GM12878 (cell line): ENCODE results near the gene KCNJ16. TPM values are rescaled to one million over a fixed set of nuclear protein-coding genes. Genes with fewer than 3 reads are reported as not detected.

Experiments
- ATAC-seq: fragments of 200-7000 bp; cut with Tn5 transposase; 3 replicates; pipeline ENCODE4 v1.9.1; 2020; ENCODE audit warnings: mild to moderate bottlenecking, moderate library complexity
- BruUV-seq: library from RNA; stranded (reverse); fragments of 400-500 nt; replicated peaks from 2 replicates; lab custom pipeline; 2021; lab: Mats Ljungman, UMichigan
- CTCF ChIA-PET: fragments of 300-600 bp; sonication (Branson Sonifier 250); formaldehyde crosslinking; extraction: SDS; loops from one replicate; lab custom pipeline; 2021; ENCODE audit warnings: inconsistent platforms; lab: Yijun Ruan, JAX
- POLR2A ChIA-PET: fragments of 350-600 bp; formaldehyde crosslinking; extraction: SDS; loops from one replicate; lab custom pipeline; 2021; ENCODE audit warnings: inconsistent platforms; lab: Charles Lee
- RAD21 ChIA-PET: fragments of 300-600 bp; sonication (Branson Sonifier 250); formaldehyde crosslinking; loops from one replicate; lab custom pipeline; 2023; ENCODE audit warnings: antibody characterized with exemption; ENCODE audit not compliant: unreplicated experiment; lab: Charles Lee
- SMC1A ChIA-PET: fragments of 300-600 bp; sonication (Branson Sonifier 250); formaldehyde crosslinking; loops from one replicate; lab custom pipeline; 2023; ENCODE audit not compliant: unreplicated experiment, uncharacterized antibody; lab: Charles Lee
- DNase-seq: peaks from one replicate; pipeline ENCODE4 v3.0.0-alpha.2; 2011; ENCODE audit warnings: low read depth, low spot score
- FAIRE-seq: peaks from 3 replicates; lab custom pipeline; 2011; peaks lifted over from hg19 to GRCh38; lab: Jason Lieb, UNC
- H2AFZ ChIP-seq: 2 replicates; pipeline ENCODE4 v1.6.0; 2011; ENCODE audit warnings: low read depth, low read length, control low read depth; ENCODE audit not compliant: control insufficient read depth
- H3K27ac ChIP-seq: 2 replicates; pipeline ENCODE4 v1.5.1; 2011; ENCODE audit warnings: control low read depth; ENCODE audit not compliant: control insufficient read depth, insufficient read depth
- H3K27me3 ChIP-seq, 2 experiments: replicated peaks in 1 of 2; 2 replicates each; pipeline versions ENCODE4 v1.6.0 to v1.6.1; 2011; ENCODE audit warnings: low read length in 1 of 2; ENCODE audit not compliant: control insufficient read depth in 2 of 2, insufficient read depth in 2 of 2
- H3K36me3 ChIP-seq, 2 experiments: 2 replicates each; pipeline ENCODE4 v1.5.1; 2011; ENCODE audit warnings: low read length in 1 of 2; ENCODE audit not compliant: control insufficient read depth in 2 of 2, insufficient read depth in 2 of 2
- H3K4me1 ChIP-seq: 2 replicates; pipeline ENCODE4 v1.6.1; 2011; ENCODE audit warnings: mild to moderate bottlenecking, low read length, moderate library complexity, mixed read lengths; ENCODE audit not compliant: control insufficient read depth, insufficient read depth
- H3K4me2 ChIP-seq: 2 replicates; pipeline ENCODE4 v1.6.0; 2011; ENCODE audit warnings: control low read depth; ENCODE audit not compliant: control insufficient read depth, insufficient read depth
- H3K4me3 ChIP-seq: fragments of 200-600 bp; sonication (generic); 2 replicates; pipeline ENCODE4 v1.5.1; 2016
- H3K79me2 ChIP-seq: 2 replicates; pipeline ENCODE4 v1.6.0; 2011; ENCODE audit warnings: low read length; ENCODE audit not compliant: control insufficient read depth, insufficient read depth
- H3K9ac ChIP-seq: 2 replicates; pipeline ENCODE4 v1.8.0; 2011; ENCODE audit warnings: low read length, control low read depth, mixed read lengths; ENCODE audit not compliant: control insufficient read depth, insufficient read depth
- H3K9me3 ChIP-seq: replicated peaks from 3 replicates; pipeline ENCODE4 v1.5.1; 2011; ENCODE audit warnings: mild to moderate bottlenecking, low read length; ENCODE audit not compliant: control insufficient read depth, insufficient read depth
- H4K20me1 ChIP-seq: 2 replicates; pipeline ENCODE4 v1.6.0; 2011; ENCODE audit not compliant: control insufficient read depth, insufficient read depth
- BACH1 ChIP-seq: fragments of 450-650 bp; IDR thresholded peaks from 2 replicates; pipeline ENCODE4 v1.6.1; 2017; ENCODE audit warnings: mild to moderate bottlenecking, borderline replicate concordance
- LARP7 ChIP-seq: fragments of 450-650 bp; IDR thresholded peaks from 2 replicates; pipeline ENCODE4 v1.6.1; 2017; ENCODE audit warnings: mild to moderate bottlenecking
- MEF2B ChIP-seq: fragments of 450-650 bp; IDR thresholded peaks from 2 replicates; pipeline ENCODE4 v1.6.1; 2018; ENCODE audit warnings: mild to moderate bottlenecking, moderate library complexity; ENCODE audit not compliant: partially characterized antibody, poor library complexity, severe bottlenecking
- NFIC ChIP-seq: IDR thresholded peaks from 2 replicates; pipeline ENCODE4 v1.6.1; 2012; ENCODE audit warnings: low read depth, mild to moderate bottlenecking, inconsistent platforms, low read length, moderate library complexity
- PAX8 ChIP-seq: fragments of 450-650 bp; IDR thresholded peaks from 2 replicates; pipeline ENCODE4 v1.6.1; 2017; ENCODE audit warnings: mild to moderate bottlenecking, moderate library complexity
- RCOR1 ChIP-seq: conservative IDR thresholded peaks from 2 replicates; pipeline ENCODE4 v1.6.1; 2012; ENCODE audit warnings: low read depth, low read length, improper control_type of control experiment
- SMARCA5 ChIP-seq: fragments of 450-650 bp; IDR thresholded peaks from 2 replicates; pipeline ENCODE4 v1.6.1; 2017; ENCODE audit warnings: mild to moderate bottlenecking
- ZNF274 ChIP-seq: IDR thresholded peaks from one replicate; pipeline ENCODE4 v1.8.0; 2011; ENCODE audit not compliant: insufficient read length, insufficient read depth
- WGBS: methylation state at CpG from one replicate; pipeline ENCODE4 v1.1.6; 2016; ENCODE audit warnings: low lambda C conversion rate; ENCODE audit not compliant: insufficient replicate concordance, insufficient coverage; ENCODE audit errors: missing lambda C conversion rate; 5-methylcytosine and 5-hydroxymethylcytosine counted together
- in situ Hi-C: fragments of 300-500 bp; cut with MboI; formaldehyde crosslinking; loops from 9 replicates; pipeline ENCODE4 v1.14.3; 2018; ENCODE audit warnings: mixed read lengths
- intact Hi-C: fragments of 100-400 bp; cut with micrococcal nuclease; formaldehyde crosslinking; loops from one replicate; pipeline ENCODE4 v1.14.2; 2022; ENCODE audit not compliant: unreplicated experiment
- polyA plus RNA-seq, 11 experiments: library from polyadenylated mRNA; depleted of rRNA in 4 of 11; unstranded in 6 of 11; stranded (reverse) in 5 of 11; fragments of >200 nt; fragmentation: Nextera tagmentation in 4 of 11; fragmentation: Illumina TruSeq in 1 of 11; extraction: Ambion mirVana in 4 of 11; extraction: Trizol in 1 of 11; gene quantifications; 1 replicate in 1 of 11; 2 replicates in 10 of 11; pipeline versions ENCODE4 v1.2.1 to v1.2.3, GENCODE V29; 2011 to 2016; ENCODE audit warnings: inconsistent platforms in 2 of 11, missing spikeins in 2 of 11, low read depth in 1 of 11
- total RNA-seq, 4 experiments: library from RNA; depleted of rRNA in 3 of 4; stranded (reverse); fragments of >200 nt in 3 of 4; fragmentation: Illumina TruSeq in 1 of 4; extraction: Trizol in 1 of 4; gene quantifications; 2 replicates each; pipeline versions ENCODE4 v1.2.1 to v1.2.3, GENCODE V29; 2013 to 2021
- TF ChIP-seq, protein P1 (sequence below): IDR thresholded peaks from 2 replicates; pipeline ENCODE4 v1.6.1; 2012; ENCODE audit warnings: improper control_type of control experiment, low read depth, low read length; ENCODE audit not compliant: insufficient replicate concordance
- TF ChIP-seq, protein P2 (sequence below): IDR thresholded peaks from 2 replicates; pipeline ENCODE4 v1.6.1; 2012; ENCODE audit warnings: low read depth, low read length, improper control_type of control experiment
- TF ChIP-seq, protein P3 (sequence below): IDR thresholded peaks from 2 replicates; pipeline ENCODE4 v1.6.1; 2011; ENCODE audit warnings: mild to moderate bottlenecking, low read depth, low read length, moderate library complexity; ENCODE audit not compliant: insufficient replicate concordance

The KCNJ16 gene
- total and polyA plus RNA-seq, 10 of the 15 experiments (the other 5 are each of a cell fraction or from before 2014, with no cell fraction given), result 0.08 to 0.24 (median 0.20) TPM; not detected in 7

DNA sequence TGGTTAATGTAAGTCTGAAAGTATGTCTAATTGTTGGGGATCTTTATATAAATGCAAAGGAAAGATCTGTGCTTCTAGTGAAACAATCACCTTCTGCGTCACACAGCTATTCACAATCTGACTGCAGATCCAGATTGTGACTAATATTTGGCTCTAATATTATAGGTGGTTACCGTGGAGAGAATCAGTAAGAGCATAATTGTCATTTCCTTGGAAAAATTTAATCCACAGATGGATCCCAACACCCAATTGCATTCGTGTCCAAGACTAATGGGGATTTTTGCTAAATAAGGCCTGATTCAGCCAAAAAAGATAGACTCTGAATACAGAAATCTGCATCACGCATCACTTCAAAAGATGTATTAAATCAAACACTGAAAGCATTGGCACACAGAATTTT is 91.6 kb downstream of the KCNJ16 start:
- H4K20me1 ChIP-seq, result no peaks in the 10 kb centered on the region
- H3K9ac ChIP-seq, result no peak overlapping the region
- H3K79me2 ChIP-seq, result no peaks in the 10 kb centered on the region
- no peak overlapping the region for H2AFZ ChIP-seq
- no peak for ATAC-seq
- H3K9me3 ChIP-seq, result no peaks in the 10 kb centered on the region
- H3K27ac ChIP-seq, result no peak overlapping the region
- POLR2A ChIA-PET, result no interaction called here
- no peak for TF ChIP-seq MEF2B
- TF ChIP-seq ZNF274, result no peak
- no peak for TF ChIP-seq PAX8
- TF ChIP-seq BACH1, result no peak
- no peak for TF ChIP-seq LARP7
- TF ChIP-seq, protein P1, sequence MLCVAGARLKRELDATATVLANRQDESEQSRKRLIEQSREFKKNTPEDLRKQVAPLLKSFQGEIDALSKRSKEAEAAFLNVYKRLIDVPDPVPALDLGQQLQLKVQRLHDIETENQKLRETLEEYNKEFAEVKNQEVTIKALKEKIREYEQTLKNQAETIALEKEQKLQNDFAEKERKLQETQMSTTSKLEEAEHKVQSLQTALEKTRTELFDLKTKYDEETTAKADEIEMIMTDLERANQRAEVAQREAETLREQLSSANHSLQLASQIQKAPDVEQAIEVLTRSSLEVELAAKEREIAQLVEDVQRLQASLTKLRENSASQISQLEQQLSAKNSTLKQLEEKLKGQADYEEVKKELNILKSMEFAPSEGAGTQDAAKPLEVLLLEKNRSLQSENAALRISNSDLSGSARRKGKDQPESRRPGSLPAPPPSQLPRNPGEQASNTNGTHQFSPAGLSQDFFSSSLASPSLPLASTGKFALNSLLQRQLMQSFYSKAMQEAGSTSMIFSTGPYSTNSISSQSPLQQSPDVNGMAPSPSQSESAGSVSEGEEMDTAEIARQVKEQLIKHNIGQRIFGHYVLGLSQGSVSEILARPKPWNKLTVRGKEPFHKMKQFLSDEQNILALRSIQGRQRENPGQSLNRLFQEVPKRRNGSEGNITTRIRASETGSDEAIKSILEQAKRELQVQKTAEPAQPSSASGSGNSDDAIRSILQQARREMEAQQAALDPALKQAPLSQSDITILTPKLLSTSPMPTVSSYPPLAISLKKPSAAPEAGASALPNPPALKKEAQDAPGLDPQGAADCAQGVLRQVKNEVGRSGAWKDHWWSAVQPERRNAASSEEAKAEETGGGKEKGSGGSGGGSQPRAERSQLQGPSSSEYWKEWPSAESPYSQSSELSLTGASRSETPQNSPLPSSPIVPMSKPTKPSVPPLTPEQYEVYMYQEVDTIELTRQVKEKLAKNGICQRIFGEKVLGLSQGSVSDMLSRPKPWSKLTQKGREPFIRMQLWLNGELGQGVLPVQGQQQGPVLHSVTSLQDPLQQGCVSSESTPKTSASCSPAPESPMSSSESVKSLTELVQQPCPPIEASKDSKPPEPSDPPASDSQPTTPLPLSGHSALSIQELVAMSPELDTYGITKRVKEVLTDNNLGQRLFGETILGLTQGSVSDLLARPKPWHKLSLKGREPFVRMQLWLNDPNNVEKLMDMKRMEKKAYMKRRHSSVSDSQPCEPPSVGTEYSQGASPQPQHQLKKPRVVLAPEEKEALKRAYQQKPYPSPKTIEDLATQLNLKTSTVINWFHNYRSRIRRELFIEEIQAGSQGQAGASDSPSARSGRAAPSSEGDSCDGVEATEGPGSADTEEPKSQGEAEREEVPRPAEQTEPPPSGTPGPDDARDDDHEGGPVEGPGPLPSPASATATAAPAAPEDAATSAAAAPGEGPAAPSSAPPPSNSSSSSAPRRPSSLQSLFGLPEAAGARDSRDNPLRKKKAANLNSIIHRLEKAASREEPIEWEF, result no peak
- TF ChIP-seq, protein P2, sequence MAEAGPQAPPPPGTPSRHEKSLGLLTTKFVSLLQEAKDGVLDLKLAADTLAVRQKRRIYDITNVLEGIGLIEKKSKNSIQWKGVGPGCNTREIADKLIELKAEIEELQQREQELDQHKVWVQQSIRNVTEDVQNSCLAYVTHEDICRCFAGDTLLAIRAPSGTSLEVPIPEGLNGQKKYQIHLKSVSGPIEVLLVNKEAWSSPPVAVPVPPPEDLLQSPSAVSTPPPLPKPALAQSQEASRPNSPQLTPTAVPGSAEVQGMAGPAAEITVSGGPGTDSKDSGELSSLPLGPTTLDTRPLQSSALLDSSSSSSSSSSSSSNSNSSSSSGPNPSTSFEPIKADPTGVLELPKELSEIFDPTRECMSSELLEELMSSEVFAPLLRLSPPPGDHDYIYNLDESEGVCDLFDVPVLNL, result no peak
- no peak for TF ChIP-seq SMARCA5
- TF ChIP-seq, protein P3, sequence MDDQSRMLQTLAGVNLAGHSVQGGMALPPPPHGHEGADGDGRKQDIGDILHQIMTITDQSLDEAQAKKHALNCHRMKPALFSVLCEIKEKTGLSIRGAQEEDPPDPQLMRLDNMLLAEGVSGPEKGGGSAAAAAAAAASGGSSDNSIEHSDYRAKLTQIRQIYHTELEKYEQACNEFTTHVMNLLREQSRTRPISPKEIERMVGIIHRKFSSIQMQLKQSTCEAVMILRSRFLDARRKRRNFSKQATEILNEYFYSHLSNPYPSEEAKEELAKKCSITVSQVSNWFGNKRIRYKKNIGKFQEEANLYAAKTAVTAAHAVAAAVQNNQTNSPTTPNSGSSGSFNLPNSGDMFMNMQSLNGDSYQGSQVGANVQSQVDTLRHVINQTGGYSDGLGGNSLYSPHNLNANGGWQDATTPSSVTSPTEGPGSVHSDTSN, result no peak
- no peak for TF ChIP-seq NFIC
- no peak for TF ChIP-seq RCOR1
- DNase-seq, result no peak
- peaks cover 0 to 10% of the 10 kb centered on the region in 2 experiments; a peak in 1 of 4 replicates for H3K27me3 ChIP-seq
- BruUV-seq, result no TSS peak
- no peak overlapping the region for H3K4me3 ChIP-seq
- SMC1A ChIA-PET, result interaction anchor here (0.7 to 3.6 kb wide), 10 partner anchors 11 to 386 kb away, joined by 3 to 19 read pairs (median 4); no protein-coding TSS in a partner anchor
- RAD21 ChIA-PET, result interaction anchor here (1.0 to 6.5 kb wide), 4 partner anchors 42 to 560 kb away, joined by 3 to 57 read pairs (median 12); no protein-coding TSS in a partner anchor
- intact Hi-C loops (loop anchor here (5.0 kb wide), 2 partner anchors 76 to 386 kb away; no protein-coding TSS in a partner anchor), in situ Hi-C loops (no loop called here)
- 10% methylated on average over 4 of the region's 4 CpGs for WGBS
- FAIRE-seq, result no peak
- no peaks in the 10 kb centered on the region for H3K36me3 ChIP-seq
- CTCF ChIA-PET, result interaction anchor here (0.8 to 5.4 kb wide), 9 partner anchors 8 to 598 kb away, joined by 3 to 47 read pairs (median 4); no protein-coding TSS in a partner anchor
- peaks cover 8% of the 10 kb centered on the region for H3K4me1 ChIP-seq
- H3K4me2 ChIP-seq, result no peak overlapping the region
